H1 (cell line): ENCODE results near the gene CRTC1. TPM values are rescaled to one million over a fixed set of nuclear protein-coding genes. Genes with fewer than 3 reads are reported as not detected.

ENCODE experiments used
- CTCF ChIA-PET: fragments of 300-600 bp; sonication (Branson Sonifier 250); formaldehyde crosslinking; loops from one replicate; lab custom pipeline; 2021; ENCODE audit not compliant: partially characterized antibody; lab: Charles Lee
- POLR2A ChIA-PET: fragments of 300-600 bp; sonication (Branson Sonifier 250); formaldehyde crosslinking; loops from one replicate; lab custom pipeline; 2021; ENCODE audit warnings: inconsistent platforms; ENCODE audit not compliant: partially characterized antibody; lab: Charles Lee
- DNase-seq, 2 experiments: peaks; one replicate each; pipeline versions ENCODE4 v3.0.0 to v3.0.0-alpha.2; 2010 to 2022; ENCODE audit warnings: low spot score in 2 of 2, low read depth in 1 of 2, mixed read lengths in 1 of 2
- FAIRE-seq: peaks from 2 replicates; lab custom pipeline; 2011; peaks lifted over from hg19 to GRCh38; lab: Jason Lieb, UNC
- H2AFZ ChIP-seq: 2 replicates; pipeline ENCODE4 v1.8.1; 2012; ENCODE audit warnings: low read length, inconsistent platforms
- H2AK5ac ChIP-seq: 2 replicates; pipeline ENCODE4 v1.6.1; 2013; ENCODE audit warnings: low read depth, low read length
- H2BK120ac ChIP-seq: replicated peaks from 2 replicates; pipeline ENCODE3; 2013; ENCODE audit warnings: low read depth, low read length, inconsistent platforms
- H2BK12ac ChIP-seq: 2 replicates; pipeline ENCODE4 v1.6.1; 2013; ENCODE audit warnings: low read depth, low read length
- H2BK15ac ChIP-seq: 2 replicates; pipeline ENCODE4 v1.6.1; 2013; ENCODE audit warnings: low read length
- H2BK20ac ChIP-seq: 2 replicates; pipeline ENCODE4 v1.6.1; 2013; ENCODE audit warnings: low read length
- H2BK5ac ChIP-seq: 2 replicates; pipeline ENCODE4 v1.6.1; 2013; ENCODE audit warnings: low read depth, low read length
- H3K14ac ChIP-seq: 2 replicates; pipeline ENCODE4 v1.6.1; 2013; ENCODE audit warnings: inconsistent platforms; ENCODE audit not compliant: insufficient read length
- H3K18ac ChIP-seq: 2 replicates; pipeline ENCODE4 v1.6.1; 2013; ENCODE audit warnings: low read length; ENCODE audit errors: extremely low read depth
- H3K23ac ChIP-seq: 2 replicates; pipeline ENCODE4 v1.6.1; 2013; ENCODE audit warnings: inconsistent platforms; ENCODE audit not compliant: insufficient read length
- H3K23me2 ChIP-seq: 2 replicates; pipeline ENCODE4 v1.6.1; 2013; ENCODE audit warnings: low read depth, low read length
- H3K27ac ChIP-seq: 2 replicates; pipeline ENCODE4 v1.6.1; 2011; ENCODE audit warnings: low read depth, low read length, inconsistent platforms
- H3K27me3 ChIP-seq, 4 experiments: replicated peaks in 1 of 4; 1 replicate in 1 of 4; 2 replicates in 3 of 4; pipeline versions ENCODE4 v1.6.1 to v1.8.1; 2011 to 2013; ENCODE audit warnings: low read length in 3 of 4, mild to moderate bottlenecking in 3 of 4, inconsistent platforms in 2 of 4, mixed read lengths in 2 of 4, moderate library complexity in 1 of 4; ENCODE audit not compliant: control insufficient read depth in 3 of 4, insufficient read depth in 3 of 4; ENCODE audit errors: extremely low read depth in 1 of 4
- H3K36me3 ChIP-seq, 4 experiments: 2 replicates each; pipeline versions ENCODE4 v1.6.1 to v1.8.1; 2011 to 2013; ENCODE audit warnings: mild to moderate bottlenecking in 4 of 4, low read length in 3 of 4, moderate library complexity in 2 of 4, control low read depth in 1 of 4, inconsistent platforms in 1 of 4; ENCODE audit not compliant: insufficient read depth in 4 of 4, control insufficient read depth in 2 of 4
- H3K4ac ChIP-seq: replicated peaks from 2 replicates; pipeline ENCODE3; 2013; ENCODE audit warnings: low read length, low read depth, mixed read lengths, inconsistent platforms; ENCODE audit not compliant: insufficient read length
- H3K4me1 ChIP-seq, 4 experiments: replicated peaks in 1 of 4; 1 replicate in 1 of 4; 2 replicates in 3 of 4; pipeline versions ENCODE4 v1.6.1 to v1.8.1; 2011 to 2013; ENCODE audit warnings: low read length in 3 of 4, inconsistent platforms in 2 of 4, mixed read lengths in 1 of 4; ENCODE audit not compliant: insufficient read depth in 4 of 4, control insufficient read depth in 3 of 4
- H3K4me2 ChIP-seq, 2 experiments: 2 replicates each; pipeline versions ENCODE4 v1.6.1 to v1.8.1; 2011 to 2013; ENCODE audit warnings: low read depth in 2 of 2, low read length in 2 of 2, control low read depth in 1 of 2, inconsistent platforms in 1 of 2, mild to moderate bottlenecking in 1 of 2; ENCODE audit not compliant: insufficient read depth in 1 of 2
- H3K4me3 ChIP-seq, 4 experiments: fragments of 200-600, 300-600 bp in 1 of 4; sonication (generic), shearing (Covaris generic), sonication (Bioruptor Twin) in 1 of 4; 2 replicates each; pipeline versions ENCODE4 v1.5.1 to v1.8.1; 2011 to 2016; ENCODE audit warnings: low read length in 4 of 4, low read depth in 3 of 4, control low read depth in 2 of 4, inconsistent platforms in 2 of 4, mild to moderate bottlenecking in 2 of 4, mixed read lengths in 1 of 4, moderate library complexity in 1 of 4; ENCODE audit not compliant: insufficient read depth in 2 of 4; ENCODE audit errors: extremely low read depth in 1 of 4
- H3K56ac ChIP-seq: replicated peaks from 2 replicates; pipeline ENCODE3; 2013; ENCODE audit warnings: low read depth, mild to moderate bottlenecking, mixed read lengths, low read length, inconsistent platforms; ENCODE audit not compliant: insufficient read length
- H3K79me1 ChIP-seq: 2 replicates; pipeline ENCODE4 v1.6.1; 2013; ENCODE audit warnings: low read depth, low read length, control low read depth
- H3K79me2 ChIP-seq, 2 experiments: 2 replicates each; pipeline versions ENCODE4 v1.6.1 to v1.8.1; 2012 to 2013; ENCODE audit warnings: low read length in 2 of 2, mild to moderate bottlenecking in 2 of 2, inconsistent platforms in 1 of 2; ENCODE audit not compliant: insufficient read depth in 2 of 2, control insufficient read depth in 1 of 2
- H3K9ac ChIP-seq, 4 experiments: replicated peaks in 1 of 4; 1 replicate in 1 of 4; 2 replicates in 3 of 4; pipeline versions ENCODE4 v1.6.1 to v1.8.1; 2011 to 2013; ENCODE audit warnings: low read depth in 3 of 4, low read length in 3 of 4, control low read depth in 2 of 4, mild to moderate bottlenecking in 2 of 4, moderate library complexity in 2 of 4, inconsistent platforms in 1 of 4; ENCODE audit errors: extremely low read depth in 1 of 4
- H3K9me3 ChIP-seq, 2 experiments: 2 replicates each; pipeline versions ENCODE4 v1.6.1 to v1.8.1; 2012 to 2013; ENCODE audit warnings: mild to moderate bottlenecking in 2 of 2, moderate library complexity in 2 of 2, control low read depth in 1 of 2, inconsistent platforms in 1 of 2, low read depth in 1 of 2, low read length in 1 of 2, mixed read lengths in 1 of 2; ENCODE audit not compliant: insufficient read depth in 2 of 2
- H4K20me1 ChIP-seq, 2 experiments: replicated peaks in 1 of 2; 2 replicates each; pipeline versions ENCODE3 to v1.8.1; 2011 to 2013; ENCODE audit warnings: inconsistent platforms in 2 of 2, low read length in 2 of 2, mild to moderate bottlenecking in 1 of 2; ENCODE audit not compliant: insufficient read depth in 2 of 2, control insufficient read depth in 1 of 2
- H4K5ac ChIP-seq: 2 replicates; pipeline ENCODE4 v1.6.1; 2013; ENCODE audit warnings: low read length, low read depth, mixed read lengths, inconsistent platforms; ENCODE audit not compliant: insufficient read length
- H4K8ac ChIP-seq: 2 replicates; pipeline ENCODE4 v1.8.0; 2013; ENCODE audit warnings: mild to moderate bottlenecking, moderate library complexity, low read length, inconsistent platforms; ENCODE audit not compliant: insufficient read depth; ENCODE audit errors: extremely low read depth
- H4K91ac ChIP-seq: replicated peaks from 2 replicates; pipeline ENCODE3; 2013; ENCODE audit warnings: low read length, mixed read lengths, inconsistent platforms; ENCODE audit not compliant: insufficient read length
- CHD2 ChIP-seq: IDR thresholded peaks from 2 replicates; pipeline ENCODE4 v1.6.1; 2012; ENCODE audit warnings: low read length, improper control_type of control experiment
- CTBP2 ChIP-seq: IDR thresholded peaks from 2 replicates; pipeline ENCODE4 v1.7.0; 2011; ENCODE audit warnings: borderline replicate concordance, mild to moderate bottlenecking, moderate library complexity, mixed read lengths, low read length; ENCODE audit not compliant: insufficient read depth, insufficient read length
- HDAC6 ChIP-seq: IDR thresholded peaks from one replicate; pipeline ENCODE4 v1.7.1; 2012; ENCODE audit warnings: low read depth, mild to moderate bottlenecking, inconsistent platforms, low read length, moderate library complexity
- KDM5A ChIP-seq: fragments of 200-600 bp; IDR thresholded peaks from 2 replicates; pipeline ENCODE4 v1.7.1; 2012; ENCODE audit warnings: mild to moderate bottlenecking, low read length, inconsistent platforms, mixed read lengths
- MAFK ChIP-seq: IDR thresholded peaks from 2 replicates; pipeline ENCODE4 v1.6.1; 2012; ENCODE audit warnings: low read depth, mild to moderate bottlenecking, improper control_type of control experiment, low read length
- NANOG ChIP-seq: IDR thresholded peaks from 2 replicates; pipeline ENCODE4 v1.6.1; 2011; ENCODE audit warnings: low read length, low read depth, mild to moderate bottlenecking, inconsistent platforms; ENCODE audit not compliant: insufficient read depth, poor library complexity, severe bottlenecking
- POLR2A ChIP-seq, 2 experiments: IDR thresholded peaks; 1 replicate in 1 of 2; 2 replicates in 1 of 2; pipeline ENCODE4 v1.6.1; 2011; ENCODE audit warnings: low read depth in 2 of 2, low read length in 2 of 2, mild to moderate bottlenecking in 2 of 2; ENCODE audit errors: control extremely low read depth in 1 of 2
- RFX5 ChIP-seq: IDR thresholded peaks from 2 replicates; pipeline ENCODE4 v1.6.1; 2011; ENCODE audit warnings: low read depth, low read length, improper control_type of control experiment, borderline replicate concordance
- SIN3A ChIP-seq, 2 experiments: IDR thresholded peaks in 1 of 2; conservative IDR thresholded peaks in 1 of 2; 2 replicates each; pipeline ENCODE4 v1.6.1; 2011 to 2012; ENCODE audit warnings: low read length in 2 of 2, improper control_type of control experiment in 1 of 2, low read depth in 1 of 2, mild to moderate bottlenecking in 1 of 2
- SP2 ChIP-seq: IDR thresholded peaks from 2 replicates; pipeline ENCODE4 v1.6.1; 2012; ENCODE audit warnings: mild to moderate bottlenecking, low read length, inconsistent platforms
- SP4 ChIP-seq: IDR thresholded peaks from 2 replicates; pipeline ENCODE4 v1.6.1; 2012; ENCODE audit warnings: low read length, inconsistent platforms
- TCF12 ChIP-seq: IDR thresholded peaks from 2 replicates; pipeline ENCODE4 v1.6.1; 2011; ENCODE audit warnings: low read depth, mild to moderate bottlenecking, low read length
- WGBS, 2 experiments: shearing (Covaris generic) in 1 of 2; methylation state at CpG; one replicate each; pipeline versions ENCODE4 v1.1.6 to v1.1.7; 2013 to 2015; ENCODE audit warnings: low lambda C conversion rate in 2 of 2, mixed read lengths in 2 of 2, inconsistent platforms in 1 of 2, low coverage in 1 of 2, missing lambda C conversion rate in 1 of 2; ENCODE audit not compliant: insufficient replicate concordance in 2 of 2, insufficient coverage in 1 of 2, insufficient read length in 1 of 2; ENCODE audit errors: extremely low coverage in 1 of 2, missing lambda C conversion rate in 1 of 2; 5-methylcytosine and 5-hydroxymethylcytosine counted together
- polyA plus RNA-seq, 7 experiments: library from polyadenylated mRNA; depleted of rRNA in 3 of 7; stranded (reverse) in 5 of 7; unstranded in 2 of 7; fragments of >200 nt in 5 of 7; fragments of 200-250 nt in 2 of 7; gene quantifications; 1 replicate in 5 of 7; 2 replicates in 1 of 7; 4 replicates in 1 of 7; pipeline versions ENCODE4 v1.2.1 to v1.2.3, GENCODE V29; 2011 to 2013; ENCODE audit warnings: missing spikeins in 2 of 7, mixed read lengths in 2 of 7
- total RNA-seq: library from RNA; stranded (reverse); fragmentation: NEBNext Ultra II Directional; extraction: Animal tissue kit (Norgen Biotek cat#: 25700); gene quantifications from 2 replicates; pipeline ENCODE4 v1.2.1, GENCODE V29; 2021
- TF ChIP-seq, protein P1 (sequence below), 3 experiments: IDR thresholded peaks; 1 replicate in 2 of 3; 2 replicates in 1 of 3; pipeline versions ENCODE4 v1.5.1 to v1.6.1; 2011; ENCODE audit warnings: low read length in 3 of 3, mild to moderate bottlenecking in 3 of 3, inconsistent platforms in 2 of 3, low read depth in 1 of 3, moderate library complexity in 1 of 3; ENCODE audit not compliant: insufficient read depth in 1 of 3; ENCODE audit errors: control extremely low read depth in 1 of 3

Gene CRTC1
- total and polyA plus RNA-seq, 2 of the 8 experiments (the other 6 are each of a cell fraction or from before 2014, with no cell fraction given) = 2.9 to 8.5 TPM

GRCh38 chr19:18669524-18669817 is 14.0 kb upstream of the CRTC1 start:
- Histone ChIP-seq H3K23ac (no peak overlapping the region), H3K18ac (no peak overlapping the region), H2BK12ac (no peak overlapping the region), H3K56ac (no peak overlapping the region), H3K36me3 (peaks cover 0 to 17% (median 2%) of the 10 kb centered on the region in 4 experiments; a peak in 4 of 8 replicates), H3K14ac (no peak overlapping the region), H3K79me2 (no peaks in the 10 kb centered on the region), H3K27ac (no peak overlapping the region), H2AFZ (no peak overlapping the region), H4K8ac (no peak overlapping the region), H3K4me3 (no peak overlapping the region), H2BK120ac (no peak overlapping the region), H4K91ac (no peak overlapping the region), H3K9ac (no peak overlapping the region), H3K4ac (no peak overlapping the region), H4K5ac (no peak overlapping the region), H3K4me2 (no peak overlapping the region), H2BK15ac (no peak overlapping the region), H3K79me1 (no peaks in the 10 kb centered on the region), H3K27me3 (no peaks in the 10 kb centered on the region), H2BK20ac (no peak overlapping the region), H4K20me1 (peaks cover 0 to 7% of the 10 kb centered on the region in 2 experiments), H3K23me2 (no peaks in the 10 kb centered on the region), H2AK5ac (no peak overlapping the region), H2BK5ac (no peak overlapping the region), H3K9me3 (no peaks in the 10 kb centered on the region), H3K4me1 (peaks cover 0 to 5% (median 0%) of the 10 kb centered on the region in 4 experiments; a peak in 4 of 7 replicates)
- ChIA-PET CTCF (interaction anchor here (1.0 to 1.2 kb wide), 2 partner anchors 14 to 149 kb away, joined by 3 read pairs; no protein-coding TSS in a partner anchor), POLR2A (interaction anchor here (0.8 kb wide), 1 partner anchor 11 kb away, joined by 4 read pairs; no protein-coding TSS in a partner anchor)
- no peak for FAIRE-seq
- DNase-seq = no peak
- WGBS, 2 experiments = 89% methylated on average over 11 of the region's 12 CpGs; no CpG with 5 or more reads in 1 of the 2 experiments
- TF ChIP-seq CTBP2 (no peak), NANOG (no peak), TCF12 (no peak), RFX5 (no peak), KDM5A (no peak), SIN3A (conservative IDR thresholded peaks at IDR 0.05 in 1 of 2, IDR thresholded peaks at IDR 0.05 in 1 of 2; ENCODE audit: low read depth in 1 of 2, low read length in 2 of 2) (no peak), SP4 (no peak), CHD2 (no peak), MAFK (no peak), POLR2A (IDR thresholded peaks at IDR 0.05; ENCODE audit: control extremely low read depth in 1 of 2, low read depth in 2 of 2, low read length in 2 of 2) (no peak), SP2 (no peak), HDAC6 (no peak)
- TF ChIP-seq, protein P1, sequence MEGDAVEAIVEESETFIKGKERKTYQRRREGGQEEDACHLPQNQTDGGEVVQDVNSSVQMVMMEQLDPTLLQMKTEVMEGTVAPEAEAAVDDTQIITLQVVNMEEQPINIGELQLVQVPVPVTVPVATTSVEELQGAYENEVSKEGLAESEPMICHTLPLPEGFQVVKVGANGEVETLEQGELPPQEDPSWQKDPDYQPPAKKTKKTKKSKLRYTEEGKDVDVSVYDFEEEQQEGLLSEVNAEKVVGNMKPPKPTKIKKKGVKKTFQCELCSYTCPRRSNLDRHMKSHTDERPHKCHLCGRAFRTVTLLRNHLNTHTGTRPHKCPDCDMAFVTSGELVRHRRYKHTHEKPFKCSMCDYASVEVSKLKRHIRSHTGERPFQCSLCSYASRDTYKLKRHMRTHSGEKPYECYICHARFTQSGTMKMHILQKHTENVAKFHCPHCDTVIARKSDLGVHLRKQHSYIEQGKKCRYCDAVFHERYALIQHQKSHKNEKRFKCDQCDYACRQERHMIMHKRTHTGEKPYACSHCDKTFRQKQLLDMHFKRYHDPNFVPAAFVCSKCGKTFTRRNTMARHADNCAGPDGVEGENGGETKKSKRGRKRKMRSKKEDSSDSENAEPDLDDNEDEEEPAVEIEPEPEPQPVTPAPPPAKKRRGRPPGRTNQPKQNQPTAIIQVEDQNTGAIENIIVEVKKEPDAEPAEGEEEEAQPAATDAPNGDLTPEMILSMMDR (IDR thresholded peaks at IDR 0.05; ENCODE audit: control extremely low read depth in 1 of 3, insufficient read depth in 1 of 3, low read depth in 1 of 3, low read length in 3 of 3) = no peak
